Neural cell (in vitro differentiated cells): ENCODE data around the gene SYCE3. TPM values are rescaled to one million over a fixed set of nuclear protein-coding genes. Genes with fewer than 3 reads are reported as not detected.

Experiments used
- H2AFZ ChIP-seq: fragments of 200-600, 300-800 bp; sonication (generic), shearing (Covaris generic); 2 replicates; pipeline ENCODE4 v1.6.0; 2014; ENCODE audit warnings: low read depth, mild to moderate bottlenecking, antibody characterized with exemption, low read length, moderate library complexity
- H3F3A ChIP-seq: fragments of 200-600 bp; shearing (Covaris generic); 2 replicates; pipeline ENCODE4 v1.6.1; 2016; ENCODE audit warnings: mild to moderate bottlenecking, moderate library complexity, mixed read lengths, antibody characterized with exemption, low read length; ENCODE audit not compliant: insufficient read depth, poor library complexity, severe bottlenecking
- H3K27ac ChIP-seq: fragments of 200-600, 300-800 bp; sonication (generic), shearing (Covaris generic); 2 replicates; pipeline ENCODE4 v1.5.1; 2014; ENCODE audit warnings: mild to moderate bottlenecking, low read length, moderate library complexity
- H3K27me3 ChIP-seq: fragments of 300-800, 200-600 bp; sonication (generic), shearing (Covaris generic); 2 replicates; pipeline ENCODE4 v1.6.0; 2014; ENCODE audit warnings: mild to moderate bottlenecking, low read depth, low read length, moderate library complexity; ENCODE audit not compliant: insufficient read depth
- H3K36me3 ChIP-seq: fragments of 300-800, 200-600 bp; sonication (generic), shearing (Covaris generic); 2 replicates; pipeline ENCODE4 v1.5.1; 2014; ENCODE audit warnings: mild to moderate bottlenecking, antibody characterized with exemption, low read length, moderate library complexity; ENCODE audit not compliant: insufficient read depth
- H3K4me2 ChIP-seq: fragments of 300-800, 200-600 bp; sonication (generic), shearing (Covaris generic); 2 replicates; pipeline ENCODE4 v1.6.0; 2014; ENCODE audit warnings: mild to moderate bottlenecking, low read length
- H3K4me3 ChIP-seq: fragments of 300-800, 200-600 bp; sonication (generic), shearing (Covaris generic); 2 replicates; pipeline ENCODE4 v1.5.1; 2014; ENCODE audit warnings: mild to moderate bottlenecking, low read length, moderate library complexity
- H3K79me2 ChIP-seq: fragments of 200-600 bp; shearing (Covaris generic); replicated peaks from 2 replicates; pipeline ENCODE4 v1.6.0; 2014; ENCODE audit warnings: mild to moderate bottlenecking, low read length, moderate library complexity; ENCODE audit not compliant: insufficient read depth
- H3K9ac ChIP-seq: fragments of 300-800, 200-600 bp; sonication (generic), shearing (Covaris generic); 2 replicates; pipeline ENCODE4 v1.6.1; 2016; ENCODE audit warnings: mild to moderate bottlenecking, low read length, mixed read lengths
- H3K9me2 ChIP-seq: fragments of 200-600 bp; shearing (Covaris generic); 2 replicates; pipeline ENCODE4 v1.6.1; 2016; ENCODE audit warnings: mild to moderate bottlenecking, low read length, mixed read lengths; ENCODE audit not compliant: insufficient read depth
- H3K9me3 ChIP-seq: fragments of 200-600, 300-800 bp; sonication (generic), shearing (Covaris generic); 2 replicates; pipeline ENCODE4 v1.6.1; 2016; ENCODE audit warnings: mild to moderate bottlenecking, mixed run types, low read length, moderate library complexity, mixed read lengths
- H4K20me1 ChIP-seq: fragments of 200-600 bp; shearing (Covaris generic); 2 replicates; pipeline ENCODE4 v1.6.1; 2016; ENCODE audit warnings: mild to moderate bottlenecking, mixed run types; ENCODE audit not compliant: insufficient read depth
- CTCF ChIP-seq: fragments of 450-650 bp; IDR thresholded peaks from 2 replicates; pipeline ENCODE4 v1.5.1; 2014; ENCODE audit warnings: antibody characterized with exemption, mild to moderate bottlenecking, moderate library complexity; ENCODE audit not compliant: poor library complexity, severe bottlenecking
- EP300 ChIP-seq: fragments of 450-650 bp; conservative IDR thresholded peaks from 2 replicates; pipeline ENCODE4 v1.6.1; 2014; ENCODE audit warnings: antibody characterized with exemption, mild to moderate bottlenecking, moderate library complexity; ENCODE audit not compliant: poor library complexity, severe bottlenecking
- EZH2 ChIP-seq: fragments of 200-600, 300-800 bp; shearing (Covaris generic), sonication (generic); IDR thresholded peaks from 2 replicates; pipeline ENCODE4 v1.6.1; 2014; ENCODE audit warnings: antibody characterized with exemption, low read length, borderline replicate concordance, mild to moderate bottlenecking; ENCODE audit not compliant: insufficient read depth, poor library complexity, severe bottlenecking
- MXI1 ChIP-seq: fragments of 450-650 bp; conservative IDR thresholded peaks from 2 replicates; pipeline ENCODE4 v1.6.1; 2014; ENCODE audit warnings: antibody characterized with exemption, mild to moderate bottlenecking; ENCODE audit not compliant: poor library complexity, severe bottlenecking
- POLR2AphosphoS5 ChIP-seq: IDR thresholded peaks from 2 replicates; pipeline ENCODE4 v1.6.1; 2012
- RAD21 ChIP-seq: fragments of 450-650 bp; conservative IDR thresholded peaks from 2 replicates; pipeline ENCODE4 v1.6.1; 2014; ENCODE audit warnings: antibody characterized with exemption, mild to moderate bottlenecking, moderate library complexity
- REST ChIP-seq: IDR thresholded peaks from 2 replicates; pipeline ENCODE4 v1.6.1; 2012; ENCODE audit warnings: borderline replicate concordance
- SMC3 ChIP-seq: fragments of 450-650 bp; conservative IDR thresholded peaks from 2 replicates; pipeline ENCODE4 v1.6.1; 2014; ENCODE audit warnings: antibody characterized with exemption, mild to moderate bottlenecking, moderate library complexity; ENCODE audit not compliant: poor library complexity
- TAF1 ChIP-seq: IDR thresholded peaks from 2 replicates; pipeline ENCODE4 v1.6.1; 2012; ENCODE audit warnings: low read depth
- polyA plus RNA-seq: library from polyadenylated mRNA; depleted of rRNA; stranded (reverse); fragments of >200 nt; gene quantifications from 2 replicates; pipeline ENCODE4 v1.2.3, GENCODE V29; 2014

SYCE3 gene
- polyA plus RNA-seq, 1 donor from 2014 or later, result not detected

DNA sequence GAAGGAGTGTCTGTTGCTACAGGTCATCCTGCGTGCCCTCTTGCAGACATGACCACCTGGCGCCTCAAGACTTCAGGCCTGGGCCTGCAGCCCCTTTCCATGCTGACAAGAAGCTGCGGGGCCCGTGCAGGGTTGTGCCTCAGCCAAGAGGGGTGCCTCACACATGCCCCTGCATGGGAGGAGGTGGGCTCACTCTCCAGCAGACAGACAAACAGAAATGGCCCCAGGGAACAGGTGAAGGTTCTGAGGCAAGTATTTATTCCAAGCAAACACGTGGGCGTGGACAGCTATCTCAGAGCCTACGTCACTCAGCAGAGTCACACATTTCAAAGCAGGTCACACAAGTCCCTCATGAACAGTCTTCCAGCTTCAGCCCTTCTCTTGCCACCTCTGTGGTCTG lies 5.9 kb upstream of the SYCE3 start:
- H3K9me3 ChIP-seq, result no peaks in the 10 kb centered on the region
- no peak overlapping the region for H2AFZ ChIP-seq
- no peak overlapping the region for H3K4me2 ChIP-seq
- H3K9me2 ChIP-seq, result no peaks in the 10 kb centered on the region
- H4K20me1 ChIP-seq, result no peaks in the 10 kb centered on the region
- H3K27ac ChIP-seq, result no peak overlapping the region
- no peaks in the 10 kb centered on the region for H3K27me3 ChIP-seq
- H3F3A ChIP-seq, result no peaks in the 10 kb centered on the region
- no peak for TF ChIP-seq REST
- no peak for TF ChIP-seq POLR2AphosphoS5
- TF ChIP-seq EP300, result no peak
- no peak for TF ChIP-seq TAF1
- no peak for TF ChIP-seq EZH2
- TF ChIP-seq SMC3, result no peak
- no peak overlapping the region for H3K4me3 ChIP-seq
- H3K9ac ChIP-seq, result no peak overlapping the region
- no peaks in the 10 kb centered on the region for H3K79me2 ChIP-seq
- peaks cover 4% of the 10 kb centered on the region for H3K36me3 ChIP-seq

DNA sequence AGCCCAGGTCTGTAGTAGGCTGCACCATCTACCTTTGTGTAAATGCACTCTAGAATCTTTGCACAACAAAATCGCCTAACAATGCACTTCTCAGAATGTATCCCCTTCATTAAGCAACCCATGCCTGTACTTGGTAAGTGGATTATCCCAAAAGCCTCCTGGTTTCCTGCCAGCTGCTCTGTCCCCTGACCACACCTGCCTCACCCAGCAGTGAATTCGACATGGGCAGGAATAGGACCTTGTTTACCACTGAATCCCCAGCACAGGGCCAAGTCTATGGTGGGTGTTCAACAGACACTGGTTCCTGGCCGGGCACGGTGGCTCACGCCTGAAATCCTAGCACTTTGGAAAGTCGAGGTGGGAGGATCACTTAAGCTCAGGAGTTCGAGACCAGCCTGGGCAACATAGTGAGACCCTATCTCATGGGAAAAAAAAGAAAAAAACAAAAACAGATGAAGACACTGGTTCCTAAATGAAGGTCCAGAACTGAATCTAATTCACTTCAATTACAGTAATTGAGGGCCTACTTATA lies 5.1 kb upstream of the SYCE3 start:
- no peak overlapping the region for H3K27ac ChIP-seq
- H3K9me2 ChIP-seq, result no peaks in the 10 kb centered on the region
- no peaks in the 10 kb centered on the region for H3K79me2 ChIP-seq
- H3K4me3 ChIP-seq, result no peak overlapping the region
- no peak overlapping the region for H3K9ac ChIP-seq
- H3K27me3 ChIP-seq, result no peaks in the 10 kb centered on the region
- no peak overlapping the region for H3K4me2 ChIP-seq
- H3K36me3 ChIP-seq, result peaks cover 4% of the 10 kb centered on the region
- TF ChIP-seq MXI1, result no peak
- no peak for TF ChIP-seq EZH2
- no peak for TF ChIP-seq RAD21
- TF ChIP-seq EP300, result no peak
- TF ChIP-seq TAF1, result no peak
- H4K20me1 ChIP-seq, result no peaks in the 10 kb centered on the region
- no peaks in the 10 kb centered on the region for H3K9me3 ChIP-seq
- no peak overlapping the region for H2AFZ ChIP-seq
- H3F3A ChIP-seq, result no peaks in the 10 kb centered on the region

GRCh38 chr22:50564289-50564688 lies 1.6 kb upstream of the SYCE3 start:
- no peak overlapping the region for H3K9ac ChIP-seq
- TF ChIP-seq TAF1 (no peak), CTCF (no peak), EZH2 (no peak), REST (no peak), POLR2AphosphoS5 (no peak), RAD21 (no peak), MXI1 (no peak), EP300 (no peak), SMC3 (no peak)
- no peaks in the 10 kb centered on the region for H3K27me3 ChIP-seq
- peak overlapping the region; percentile 70 for H3K4me3 ChIP-seq
- H3K27ac ChIP-seq, result no peak overlapping the region
- no peaks in the 10 kb centered on the region for H3K79me2 ChIP-seq
- no peaks in the 10 kb centered on the region for H3F3A ChIP-seq
- H3K9me3 ChIP-seq, result no peaks in the 10 kb centered on the region
- no peaks in the 10 kb centered on the region for H3K9me2 ChIP-seq
- H4K20me1 ChIP-seq, result no peaks in the 10 kb centered on the region
- H2AFZ ChIP-seq, result no peak overlapping the region
- peaks cover 4% of the 10 kb centered on the region for H3K36me3 ChIP-seq
- no peak overlapping the region for H3K4me2 ChIP-seq
